ENCODE data around the gene KCNK10.

Gene KCNK10

GRCh38 chr14:88188745-88189416 lies 134.2 kb downstream of the KCNK10 start:
- DNase-seq (ENCODE audit: low read depth, low spot score) = no peak
- H3K4me3 ChIP-seq (ENCODE audit: low read depth, low read length) = no peak overlapping the region
- no peak for TF ChIP-seq CTCF (IDR thresholded peaks at IDR 0.05; ENCODE audit: insufficient read depth, low read length, missing control alignments)
- ChIA-PET POLR2A (no interaction called here), CTCF (interaction anchor here (0.8 to 4.1 kb wide), 23 partner anchors 8 to 393 kb away, joined by 3 to 30 read pairs (median 6); partner anchors contain the start of gene SPATA7)

DNA sequence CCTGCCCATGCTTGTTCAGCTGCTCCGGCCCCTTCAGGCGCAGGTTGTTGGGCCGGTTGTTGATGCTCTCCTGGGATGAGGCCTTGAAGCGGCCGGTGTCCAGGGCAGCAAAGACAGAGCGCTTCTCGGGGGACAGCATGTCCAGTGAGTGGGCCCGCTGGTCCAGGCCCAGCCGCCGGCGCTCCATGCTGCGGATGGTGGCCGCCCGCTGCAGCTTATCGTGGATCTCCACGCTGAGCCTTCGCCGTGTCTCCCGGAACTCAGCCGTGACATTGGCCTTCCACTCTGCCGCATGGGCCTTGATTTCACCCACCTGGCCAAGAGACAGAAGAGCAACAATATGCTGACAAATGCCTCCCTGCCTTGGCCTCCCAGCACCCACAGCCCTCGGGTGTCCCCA lies 137.2 kb downstream of the KCNK10 start:
- no peak for TF ChIP-seq CTCF (IDR thresholded peaks at IDR 0.05; ENCODE audit: insufficient read depth, low read length, missing control alignments)
- H3K4me3 ChIP-seq (ENCODE audit: low read depth, low read length) = no peak overlapping the region
- ChIA-PET POLR2A (no interaction called here), CTCF (no interaction called here)
- no peak for DNase-seq (ENCODE audit: low read depth, low spot score)

DNA sequence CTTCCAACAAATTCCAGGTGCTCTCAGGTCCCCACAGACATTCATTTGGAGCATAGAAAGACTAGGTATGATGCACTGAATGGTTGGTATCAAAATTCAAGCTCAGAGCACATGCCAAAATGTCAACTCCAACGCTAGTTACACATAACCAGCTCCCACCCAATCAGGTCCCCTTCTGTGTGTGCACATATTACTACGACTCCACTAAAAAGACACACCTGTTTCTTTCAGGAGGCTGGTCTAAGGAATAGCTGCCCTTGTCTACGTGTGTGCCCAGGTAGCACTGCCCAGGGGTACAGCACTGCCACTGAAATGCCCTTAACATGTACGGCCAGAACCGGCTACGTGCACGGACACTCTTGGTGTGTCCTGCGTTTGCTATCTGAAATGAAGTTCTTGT lies 138.1 kb downstream of the KCNK10 start:
- ChIA-PET POLR2A (no interaction called here), CTCF (no interaction called here)
- no peak for TF ChIP-seq CTCF (IDR thresholded peaks at IDR 0.05; ENCODE audit: insufficient read depth, low read length, missing control alignments)
- no peak for DNase-seq (ENCODE audit: low read depth, low spot score)
- H3K4me3 ChIP-seq (ENCODE audit: low read depth, low read length) = no peak overlapping the region

DNA sequence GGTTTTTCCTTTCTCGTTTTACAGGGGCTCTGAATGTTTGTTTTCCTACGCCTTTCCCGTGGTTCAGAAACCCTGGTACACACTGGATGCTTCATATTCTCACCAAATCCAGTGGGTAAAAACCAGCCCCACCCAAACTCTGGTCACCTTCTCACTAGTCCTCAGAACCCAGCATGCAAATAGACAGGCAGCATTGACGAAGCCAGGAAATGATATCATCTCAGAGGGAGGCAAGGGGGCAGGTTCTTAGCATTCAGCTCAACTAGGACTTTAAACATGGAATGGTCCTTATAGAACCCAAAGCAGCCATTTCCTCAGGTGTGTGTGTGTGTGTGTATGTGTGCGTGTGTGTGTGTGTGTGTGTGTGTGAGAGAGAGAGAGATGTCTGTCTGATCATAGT lies 142.0 kb downstream of the KCNK10 start:
- TF ChIP-seq CTCF (IDR thresholded peaks at IDR 0.05; ENCODE audit: insufficient read depth, low read length, missing control alignments) = no peak
- no peak overlapping the region for H3K4me3 ChIP-seq (ENCODE audit: low read depth, low read length)
- DNase-seq (ENCODE audit: low read depth, low spot score) = no peak
- ChIA-PET POLR2A (no interaction called here), CTCF (interaction anchor here (2.3 kb wide), 1 partner anchor 8 kb away, joined by 7 read pairs; no protein-coding TSS in a partner anchor)

DNA sequence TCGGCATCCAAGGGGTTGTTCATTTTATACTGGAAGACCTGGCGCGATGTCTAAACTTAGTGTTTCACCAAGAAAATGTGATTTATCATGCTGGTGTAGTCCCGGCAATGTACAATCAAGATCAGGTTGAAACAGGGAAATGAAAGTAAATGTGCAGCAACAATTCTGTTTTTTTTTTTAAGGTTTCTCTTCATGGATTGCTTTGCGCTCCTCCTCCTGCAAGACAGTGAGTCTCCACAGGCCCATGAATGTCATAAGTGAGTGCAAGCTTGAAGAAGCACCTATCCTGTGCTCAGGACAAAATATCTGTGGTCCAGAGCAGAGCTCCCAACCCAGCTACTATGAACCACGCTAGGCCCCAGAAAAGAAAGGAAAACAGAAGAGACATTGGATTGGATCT lies 143.4 kb downstream of the KCNK10 start:
- TF ChIP-seq CTCF (IDR thresholded peaks at IDR 0.05; ENCODE audit: insufficient read depth, low read length, missing control alignments) = no peak
- DNase-seq (ENCODE audit: low read depth, low spot score) = no peak
- CTCF ChIA-PET = interaction anchor here (1.3 to 2.3 kb wide), 3 partner anchors 9 to 11 kb away, joined by 4 to 7 read pairs (median 5); no protein-coding TSS in a partner anchor
- POLR2A ChIA-PET = no interaction called here
- H3K4me3 ChIP-seq (ENCODE audit: low read depth, low read length) = no peak overlapping the region

- no peak overlapping the region for H3K4me3 ChIP-seq (ENCODE audit: low read depth, low read length)
- ChIA-PET POLR2A (no interaction called here), CTCF (interaction anchor here (1.2 to 2.7 kb wide), 3 partner anchors 218 to 225 kb away, joined by 5 to 28 read pairs (median 11); no protein-coding TSS in a partner anchor)
- no peak for TF ChIP-seq CTCF (IDR thresholded peaks at IDR 0.05; ENCODE audit: insufficient read depth, low read length, missing control alignments)
- DNase-seq (ENCODE audit: low read depth, low spot score) = no peak
These were observed 152.7 kb downstream of the KCNK10 start for GRCh38 chr14:88170333-88170732.
